SK-N-MC (cell line): ENCODE results near the gene ANKRD37.

ENCODE experiments used
- EZH2 ChIP-seq: fragments of 200-600 bp; sonication (generic); IDR thresholded peaks from one replicate; pipeline ENCODE4 v1.6.1; 2017; ENCODE audit warnings: antibody characterized with exemption
- FOXP2 ChIP-seq: optimal IDR thresholded peaks from 2 replicates; pipeline ENCODE3; 2011; ENCODE audit warnings: mild to moderate bottlenecking, moderate library complexity; ENCODE audit not compliant: insufficient read depth; ENCODE audit errors: extremely low read length, control extremely low read depth
- POLR2AphosphoS5 ChIP-seq: IDR thresholded peaks from 2 replicates; pipeline ENCODE4 v1.6.1; 2012; ENCODE audit warnings: mild to moderate bottlenecking, low read depth, low read length, borderline replicate concordance

GRCh38 chr4:185352202-185352601 lies 44.4 kb upstream of the ANKRD37 start:
- no peak for TF ChIP-seq POLR2AphosphoS5
- TF ChIP-seq EZH2: no peak
- TF ChIP-seq FOXP2: no peak
